Gastroesophageal sphincter (tissue), 3 donors: ENCODE measurements around the gene AQP12B.
"Not testable (repeated sequence)": the region's sequence is repeated elsewhere in the genome, so short reads cannot be mapped to it uniquely, and the experiment has no call there.

Source experiments
- EP300 ChIP-seq: sonication (generic); formaldehyde crosslinking; IDR thresholded peaks from one replicate; pipeline ENCODE4 v1.6.1; 2017; ENCODE audit warnings: antibody characterized with exemption, mild to moderate bottlenecking
- POLR2A ChIP-seq, 2 donors: fragments of 450-650 bp; IDR thresholded peaks; one replicate each; pipeline ENCODE4 v1.6.1; 2017; ENCODE audit warnings: antibody characterized with exemption in 2 of 2, mild to moderate bottlenecking in 2 of 2, moderate library complexity in 1 of 2
- POLR2AphosphoS5 ChIP-seq: sonication (generic); formaldehyde crosslinking; IDR thresholded peaks from one replicate; pipeline ENCODE4 v1.6.1; 2017; ENCODE audit warnings: antibody characterized with exemption
- TF ChIP-seq, protein P1 (sequence below), 4 experiments: fragments of 200-600 bp in 2 of 4; fragments of 450-650 bp in 2 of 4; sonication (generic) in 1 of 4; IDR thresholded peaks; one replicate each; pipeline ENCODE4 v1.5.1; 2017 to 2019; ENCODE audit warnings: antibody characterized with exemption in 4 of 4, mild to moderate bottlenecking in 2 of 4, moderate library complexity in 2 of 4

DNA sequence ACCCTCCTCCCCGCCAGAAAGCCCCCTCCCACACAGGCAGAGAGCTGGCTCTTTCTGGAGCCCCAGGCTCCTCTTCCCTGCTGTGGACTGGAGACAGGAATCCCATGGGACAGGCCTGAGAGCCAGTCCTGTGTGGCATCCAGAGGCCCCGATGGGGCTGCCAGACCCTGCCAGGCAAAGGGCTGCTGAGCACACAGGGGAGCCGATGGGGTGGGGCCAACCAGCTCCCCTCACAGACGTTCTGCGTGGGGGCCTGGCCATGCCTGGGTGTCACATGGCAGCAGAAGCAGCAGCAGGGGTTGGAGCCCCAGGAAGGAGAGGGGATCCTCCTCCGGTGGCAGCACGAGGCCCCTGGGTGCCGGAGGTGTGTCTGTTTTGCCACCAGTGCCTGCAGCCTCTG is 17.1 kb upstream of the AQP12B start:
- TF ChIP-seq, protein P1, sequence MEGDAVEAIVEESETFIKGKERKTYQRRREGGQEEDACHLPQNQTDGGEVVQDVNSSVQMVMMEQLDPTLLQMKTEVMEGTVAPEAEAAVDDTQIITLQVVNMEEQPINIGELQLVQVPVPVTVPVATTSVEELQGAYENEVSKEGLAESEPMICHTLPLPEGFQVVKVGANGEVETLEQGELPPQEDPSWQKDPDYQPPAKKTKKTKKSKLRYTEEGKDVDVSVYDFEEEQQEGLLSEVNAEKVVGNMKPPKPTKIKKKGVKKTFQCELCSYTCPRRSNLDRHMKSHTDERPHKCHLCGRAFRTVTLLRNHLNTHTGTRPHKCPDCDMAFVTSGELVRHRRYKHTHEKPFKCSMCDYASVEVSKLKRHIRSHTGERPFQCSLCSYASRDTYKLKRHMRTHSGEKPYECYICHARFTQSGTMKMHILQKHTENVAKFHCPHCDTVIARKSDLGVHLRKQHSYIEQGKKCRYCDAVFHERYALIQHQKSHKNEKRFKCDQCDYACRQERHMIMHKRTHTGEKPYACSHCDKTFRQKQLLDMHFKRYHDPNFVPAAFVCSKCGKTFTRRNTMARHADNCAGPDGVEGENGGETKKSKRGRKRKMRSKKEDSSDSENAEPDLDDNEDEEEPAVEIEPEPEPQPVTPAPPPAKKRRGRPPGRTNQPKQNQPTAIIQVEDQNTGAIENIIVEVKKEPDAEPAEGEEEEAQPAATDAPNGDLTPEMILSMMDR (IDR thresholded peaks at IDR 0.05), result not testable (repeated sequence)
- not testable (repeated sequence) for TF ChIP-seq POLR2A (IDR thresholded peaks at IDR 0.05); POLR2AphosphoS5; EP300
